IMR-90 (cell line): ENCODE measurements around the gene TF. TPM values are rescaled to one million over a fixed set of nuclear protein-coding genes. Genes with fewer than 3 reads are reported as not detected.

Source experiments
- ATAC-seq: fragments of 200-7000 bp; cut with Tn5 transposase; 2 replicates; pipeline ENCODE4 v1.9.1; 2020; ENCODE audit warnings: low read depth, mild to moderate bottlenecking, moderate library complexity
- BruUV-seq: library from RNA; stranded (reverse); fragments of 400-500 nt; replicated peaks from 2 replicates; lab custom pipeline; 2021; lab: Mats Ljungman, UMichigan
- CTCF ChIA-PET: fragments of 300-600 bp; formaldehyde crosslinking; extraction: SDS; loops from one replicate; lab custom pipeline; 2021; ENCODE audit warnings: antibody characterized with exemption; lab: Yijun Ruan, JAX
- POLR2A ChIA-PET: fragments of 300-600 bp; sonication (Branson Sonifier 250); formaldehyde crosslinking; loops from one replicate; lab custom pipeline; 2022; ENCODE audit warnings: antibody characterized with exemption; ENCODE audit not compliant: unreplicated experiment; lab: Charles Lee
- DNase-seq: peaks from one replicate; pipeline ENCODE4 v3.0.0; 2013
- H2AFZ ChIP-seq: replicated peaks from 2 replicates; pipeline ENCODE3; 2013; ENCODE audit warnings: low read length, mild to moderate bottlenecking; ENCODE audit not compliant: poor library complexity
- H2AK5ac ChIP-seq: 2 replicates; pipeline ENCODE4 v1.6.1; 2013; ENCODE audit warnings: low read depth, low read length, inconsistent platforms
- H2AK9ac ChIP-seq: replicated peaks from 2 replicates; pipeline ENCODE3; 2013; ENCODE audit warnings: mild to moderate bottlenecking, low read depth, low read length, moderate library complexity; ENCODE audit not compliant: poor library complexity
- H2BK120ac ChIP-seq: 2 replicates; pipeline ENCODE4 v1.6.1; 2013; ENCODE audit warnings: low read depth, low read length, inconsistent platforms
- H2BK15ac ChIP-seq: 3 replicates; pipeline ENCODE4 v1.6.1; 2013; ENCODE audit warnings: low read depth, low read length, inconsistent platforms
- H2BK20ac ChIP-seq: 2 replicates; pipeline ENCODE4 v1.6.1; 2013; ENCODE audit warnings: low read depth, mild to moderate bottlenecking, inconsistent platforms, low read length, moderate library complexity
- H2BK5ac ChIP-seq: 2 replicates; pipeline ENCODE4 v1.6.1; 2013; ENCODE audit warnings: mild to moderate bottlenecking, low read depth, low read length, inconsistent platforms; ENCODE audit not compliant: poor library complexity, severe bottlenecking
- H3K14ac ChIP-seq: replicated peaks from 2 replicates; pipeline ENCODE4 v1.6.1; 2013; ENCODE audit warnings: low read depth, low read length, inconsistent platforms
- H3K18ac ChIP-seq: 2 replicates; pipeline ENCODE4 v1.6.1; 2013; ENCODE audit warnings: low read depth, low read length, control low read depth
- H3K23ac ChIP-seq: 2 replicates; pipeline ENCODE4 v1.6.1; 2013; ENCODE audit warnings: low read depth, low read length, inconsistent platforms
- H3K27ac ChIP-seq: 2 replicates; pipeline ENCODE4 v1.5.1; 2013; ENCODE audit warnings: mild to moderate bottlenecking, control low read depth, low read length; ENCODE audit not compliant: insufficient read depth
- H3K27me3 ChIP-seq: 2 replicates; pipeline ENCODE4 v1.6.1; 2013; ENCODE audit warnings: low read length; ENCODE audit not compliant: control insufficient read depth, insufficient read depth
- H3K36me3 ChIP-seq: 2 replicates; pipeline ENCODE4 v1.6.1; 2013; ENCODE audit warnings: low read length, mixed read lengths; ENCODE audit not compliant: control insufficient read depth, insufficient read depth
- H3K4ac ChIP-seq: 2 replicates; pipeline ENCODE4 v1.6.1; 2013; ENCODE audit warnings: low read depth, low read length, inconsistent platforms
- H3K4me1 ChIP-seq: 2 replicates; pipeline ENCODE4 v1.6.1; 2013; ENCODE audit warnings: low read length, mixed read lengths; ENCODE audit not compliant: control insufficient read depth, insufficient read depth
- H3K4me2 ChIP-seq: 2 replicates; pipeline ENCODE4 v1.6.1; 2013; ENCODE audit warnings: low read depth, mild to moderate bottlenecking, control low read depth, low read length, moderate library complexity
- H3K4me3 ChIP-seq: 2 replicates; pipeline ENCODE4 v1.5.1; 2013; ENCODE audit warnings: low read depth, mild to moderate bottlenecking, control low read depth, low read length, moderate library complexity; ENCODE audit not compliant: insufficient read depth
- H3K56ac ChIP-seq: 2 replicates; pipeline ENCODE4 v1.6.1; 2013; ENCODE audit warnings: low read length, inconsistent platforms; ENCODE audit not compliant: insufficient read depth; ENCODE audit errors: extremely low read depth
- H3K79me1 ChIP-seq, 2 experiments: 2 replicates each; pipeline ENCODE4 v1.6.1; 2013; ENCODE audit warnings: low read length in 2 of 2, inconsistent platforms in 1 of 2, low read depth in 1 of 2
- H3K9ac ChIP-seq: 2 replicates; pipeline ENCODE4 v1.6.1; 2013; ENCODE audit warnings: low read depth, low read length, control low read depth
- H3K9me1 ChIP-seq: 2 replicates; pipeline ENCODE4 v1.6.1; 2013; ENCODE audit warnings: low read length, inconsistent platforms; ENCODE audit not compliant: insufficient read depth
- H3K9me3 ChIP-seq: 2 replicates; pipeline ENCODE4 v1.6.1; 2013; ENCODE audit warnings: low read length; ENCODE audit not compliant: control insufficient read depth, insufficient read depth
- H4K20me1 ChIP-seq: 2 replicates; pipeline ENCODE4 v1.6.1; 2013; ENCODE audit warnings: low read length, inconsistent platforms; ENCODE audit not compliant: insufficient read depth
- H4K5ac ChIP-seq: 2 replicates; pipeline ENCODE4 v1.6.1; 2013; ENCODE audit warnings: mild to moderate bottlenecking, low read depth, low read length, control low read depth
- H4K8ac ChIP-seq, 2 experiments: 2 replicates each; pipeline ENCODE4 v1.6.1; 2013; ENCODE audit warnings: low read depth in 2 of 2, low read length in 2 of 2, control low read depth in 1 of 2, inconsistent platforms in 1 of 2
- H4K91ac ChIP-seq: 2 replicates; pipeline ENCODE4 v1.6.1; 2013; ENCODE audit warnings: low read depth, low read length, inconsistent platforms; ENCODE audit not compliant: insufficient read depth
- CHD1 ChIP-seq: IDR thresholded peaks from 2 replicates; pipeline ENCODE4 v1.6.1; 2012; ENCODE audit warnings: low read depth, low read length, improper control_type of control experiment
- MAFK ChIP-seq: IDR thresholded peaks from 2 replicates; pipeline ENCODE4 v1.6.1; 2012; ENCODE audit warnings: low read depth, low read length, improper control_type of control experiment
- RAD21 ChIP-seq: IDR thresholded peaks from 2 replicates; pipeline ENCODE4 v1.6.1; 2012; ENCODE audit warnings: low read length, improper control_type of control experiment
- dilution Hi-C: fragments of 300-500 bp; cut with HindIII; formaldehyde crosslinking; loops from one replicate; pipeline ENCODE4 v1.14.3; 2018; ENCODE audit warnings: low sequenced_read_pairs; ENCODE audit not compliant: unreplicated experiment
- in situ Hi-C: fragments of 300-500 bp; cut with MboI; formaldehyde crosslinking; loops from 3 replicates; pipeline ENCODE4 v1.14.3; 2019; ENCODE audit warnings: low sequenced_read_pairs, inconsistent platforms, mixed read lengths
- intact Hi-C: fragments of 100-400 bp; cut with micrococcal nuclease; formaldehyde crosslinking; loops from 2 replicates; pipeline ENCODE4 v1.10.0; 2022
- polyA plus RNA-seq, 3 experiments: library from polyadenylated mRNA; depleted of rRNA; stranded (reverse); fragments of >200 nt; gene quantifications; 2 replicates each; pipeline ENCODE4 v1.2.3, GENCODE V29; 2012; ENCODE audit warnings: low replicate concordance in 1 of 3
- total RNA-seq: library from RNA; depleted of rRNA; stranded (reverse); fragments of >200 nt; gene quantifications from 2 replicates; pipeline ENCODE4 v1.2.3, GENCODE V29; 2012

Gene TF
- total and polyA plus RNA-seq, 2 of the 4 experiments (the other 2 are of a cell fraction): 0.07 TPM; not detected in 1

DNA sequence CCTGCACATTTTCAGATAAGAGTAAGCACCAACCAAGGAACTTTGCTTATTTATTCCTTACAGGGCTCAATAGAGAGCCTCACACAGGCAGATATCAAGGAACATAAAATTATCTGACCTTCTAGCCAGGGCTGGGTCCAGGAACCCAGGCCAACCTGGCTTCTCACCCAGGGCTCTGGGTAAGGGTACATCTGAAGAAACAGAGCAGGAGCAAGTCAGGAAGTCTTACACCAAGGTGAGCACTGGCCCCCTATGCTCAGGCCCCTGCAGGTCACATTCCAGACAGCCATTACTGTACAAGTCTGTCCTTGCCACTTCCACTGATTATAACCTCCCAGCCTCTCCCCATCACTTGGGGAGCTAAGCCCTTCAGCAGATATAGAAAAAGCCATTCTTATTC, 19.1 kb downstream of the TF start:
- H3K14ac ChIP-seq: no peak overlapping the region
- H3K4ac ChIP-seq: no peak overlapping the region
- H3K9me3 ChIP-seq: no peaks in the 10 kb centered on the region
- H3K4me3 ChIP-seq: no peak overlapping the region
- no peak overlapping the region for H3K23ac ChIP-seq
- H4K91ac ChIP-seq: no peak overlapping the region
- intact Hi-C loops (no loop called here), dilution Hi-C loops (no loop called here), in situ Hi-C loops (no loop called here)
- H3K27me3 ChIP-seq: peaks cover 9% of the 10 kb centered on the region
- H2AFZ ChIP-seq: no peak overlapping the region
- DNase-seq (no peak), ATAC-seq (no peak)
- no peak overlapping the region for H2AK5ac ChIP-seq
- no peaks in the 10 kb centered on the region; the same call in 1 of the 2 replicates for H4K20me1 ChIP-seq
- no peak overlapping the region for H2BK20ac ChIP-seq
- H3K36me3 ChIP-seq: no peaks in the 10 kb centered on the region
- H2BK15ac ChIP-seq: no peak overlapping the region
- H4K8ac ChIP-seq: no peak overlapping the region
- H3K9me1 ChIP-seq: no peaks in the 10 kb centered on the region
- no peak overlapping the region for H2BK5ac ChIP-seq
- no peak overlapping the region for H2BK120ac ChIP-seq
- no peak overlapping the region for H3K27ac ChIP-seq
- H3K56ac ChIP-seq: no peak overlapping the region
- no peak overlapping the region for H4K5ac ChIP-seq
- no peaks in the 10 kb centered on the region for H3K4me1 ChIP-seq
- BruUV-seq: no TSS peak
- no peak overlapping the region for H3K4me2 ChIP-seq
- H3K79me1 ChIP-seq: no peaks in the 10 kb centered on the region
- TF ChIP-seq MAFK (no peak), CHD1 (no peak), RAD21 (no peak)
- no peak overlapping the region for H2AK9ac ChIP-seq
- no peak overlapping the region for H3K18ac ChIP-seq
- POLR2A ChIA-PET: no interaction called here
- CTCF ChIA-PET: no interaction called here
- H3K9ac ChIP-seq: no peak overlapping the region
